WTC11 (cell line): ENCODE data around the gene CELF4. TPM values are rescaled to one million over a fixed set of nuclear protein-coding genes. Genes with fewer than 3 reads are reported as not detected.

ENCODE experiments used
- ATAC-seq: fragments of 200-7000 bp; cut with Tn5 transposase; 2 replicates; pipeline ENCODE4 v1.10.0; 2021; ENCODE audit warnings: mild to moderate bottlenecking, moderate library complexity
- CTCF ChIA-PET: fragments of 300-600 bp; sonication (Branson Sonifier 250); formaldehyde crosslinking; loops from one replicate; lab custom pipeline; 2021; ENCODE audit warnings: antibody characterized with exemption; lab: Charles Lee
- POLR2A ChIA-PET: fragments of 350-600 bp; sonication (Branson Sonifier 250); formaldehyde crosslinking; loops from one replicate; lab custom pipeline; 2021; ENCODE audit warnings: antibody characterized with exemption; lab: Charles Lee
- DNase-seq: peaks from one replicate; pipeline ENCODE4 v3.0.0; 2021; ENCODE audit warnings: low spot score
- H3K27ac Mint-ChIP-seq: 2 replicates; pipeline ENCODE4 v1.8.0; 2021; ENCODE audit warnings: mixed read lengths
- H3K27me3 Mint-ChIP-seq: 2 replicates; pipeline ENCODE4 v1.8.0; 2021; ENCODE audit warnings: low read depth, mild to moderate bottlenecking, moderate library complexity, mixed read lengths
- H3K36me3 Mint-ChIP-seq: 2 replicates; pipeline ENCODE4 v1.8.0; 2021; ENCODE audit warnings: mixed read lengths
- H3K4me1 Mint-ChIP-seq: 2 replicates; pipeline ENCODE4 v1.8.0; 2022; ENCODE audit warnings: mixed read lengths
- H3K4me3 Mint-ChIP-seq: 2 replicates; pipeline ENCODE4 v1.8.0; 2021; ENCODE audit warnings: mild to moderate bottlenecking, moderate library complexity, mixed read lengths
- H3K9me3 Mint-ChIP-seq: 2 replicates; pipeline ENCODE4 v1.8.0; 2021; ENCODE audit warnings: mixed read lengths
- ATF3 ChIP-seq: sonication (generic); formaldehyde crosslinking; conservative IDR thresholded peaks from 2 replicates; pipeline ENCODE4 v1.8.1; 2022; ENCODE audit warnings: mild to moderate bottlenecking, missing genetic modification reagents
- CREM ChIP-seq: sonication (generic); formaldehyde crosslinking; IDR thresholded peaks from 2 replicates; pipeline ENCODE4 v1.8.1; 2022; ENCODE audit warnings: mild to moderate bottlenecking, missing genetic modification reagents, moderate library complexity
- FOXK1 ChIP-seq: sonication (generic); formaldehyde crosslinking; IDR thresholded peaks from 2 replicates; pipeline ENCODE4 v1.8.0; 2022; ENCODE audit warnings: mild to moderate bottlenecking, moderate library complexity, missing genetic modification reagents
- FOXP1 ChIP-seq: sonication (generic); formaldehyde crosslinking; IDR thresholded peaks from 2 replicates; pipeline ENCODE4 v1.8.0; 2022; ENCODE audit warnings: missing genetic modification reagents, mild to moderate bottlenecking, moderate library complexity, borderline replicate concordance
- IRF2 ChIP-seq: sonication (generic); formaldehyde crosslinking; IDR thresholded peaks from 2 replicates; pipeline ENCODE4 v1.8.0; 2022; ENCODE audit warnings: low read depth, missing genetic modification reagents, borderline replicate concordance
- MLX ChIP-seq: sonication (generic); formaldehyde crosslinking; IDR thresholded peaks from 2 replicates; pipeline ENCODE4 v1.8.1; 2023; ENCODE audit warnings: mild to moderate bottlenecking, missing genetic modification reagents, moderate library complexity
- NR2C2 ChIP-seq: sonication (generic); formaldehyde crosslinking; IDR thresholded peaks from 2 replicates; pipeline ENCODE4 v1.8.0; 2022; ENCODE audit warnings: mild to moderate bottlenecking, missing genetic modification reagents
- PREB ChIP-seq: sonication (generic); formaldehyde crosslinking; IDR thresholded peaks from 2 replicates; pipeline ENCODE4 v1.8.1; 2022; ENCODE audit warnings: mild to moderate bottlenecking, missing genetic modification reagents, moderate library complexity, borderline replicate concordance
- SMAD3 ChIP-seq: sonication (generic); formaldehyde crosslinking; IDR thresholded peaks from 2 replicates; pipeline ENCODE4 v1.8.0; 2022; ENCODE audit warnings: missing genetic modification reagents, mild to moderate bottlenecking, borderline replicate concordance
- SMAD4 ChIP-seq: sonication (generic); formaldehyde crosslinking; IDR thresholded peaks from 2 replicates; pipeline ENCODE4 v1.8.0; 2022; ENCODE audit warnings: mild to moderate bottlenecking, missing genetic modification reagents
- ZNF121 ChIP-seq: sonication (generic); formaldehyde crosslinking; IDR thresholded peaks from 2 replicates; pipeline ENCODE4 v1.8.0; 2023; ENCODE audit warnings: missing genetic modification reagents
- ZNF138 ChIP-seq: sonication (generic); formaldehyde crosslinking; conservative IDR thresholded peaks from 2 replicates; pipeline ENCODE4 v1.8.1; 2022; ENCODE audit warnings: mild to moderate bottlenecking, moderate library complexity, missing genetic modification reagents
- ZNF512 ChIP-seq: sonication (generic); formaldehyde crosslinking; IDR thresholded peaks from 2 replicates; pipeline ENCODE4 v1.8.1; 2022; ENCODE audit warnings: missing genetic modification reagents, borderline replicate concordance
- total RNA-seq: library from RNA; stranded (reverse); gene quantifications from 3 replicates; pipeline ENCODE4 v1.2.3, GENCODE V29; 2021
- TF ChIP-seq, protein P1 (sequence below): sonication (generic); formaldehyde crosslinking; IDR thresholded peaks from 2 replicates; pipeline ENCODE4 v1.8.1; 2022; ENCODE audit warnings: low read depth, missing genetic modification reagents, borderline replicate concordance
- TF ChIP-seq, protein P2 (sequence below): sonication (generic); formaldehyde crosslinking; IDR thresholded peaks from 2 replicates; pipeline ENCODE4 v1.8.1; 2023; ENCODE audit warnings: mild to moderate bottlenecking, missing genetic modification reagents, moderate library complexity
- TF ChIP-seq, protein P3 (sequence below): sonication (generic); formaldehyde crosslinking; IDR thresholded peaks from 2 replicates; pipeline ENCODE4 v1.8.1; 2023; ENCODE audit warnings: mild to moderate bottlenecking, missing genetic modification reagents

CELF4 gene
- total RNA-seq, 1 experiment from 2014 or later = 2.9 TPM

DNA sequence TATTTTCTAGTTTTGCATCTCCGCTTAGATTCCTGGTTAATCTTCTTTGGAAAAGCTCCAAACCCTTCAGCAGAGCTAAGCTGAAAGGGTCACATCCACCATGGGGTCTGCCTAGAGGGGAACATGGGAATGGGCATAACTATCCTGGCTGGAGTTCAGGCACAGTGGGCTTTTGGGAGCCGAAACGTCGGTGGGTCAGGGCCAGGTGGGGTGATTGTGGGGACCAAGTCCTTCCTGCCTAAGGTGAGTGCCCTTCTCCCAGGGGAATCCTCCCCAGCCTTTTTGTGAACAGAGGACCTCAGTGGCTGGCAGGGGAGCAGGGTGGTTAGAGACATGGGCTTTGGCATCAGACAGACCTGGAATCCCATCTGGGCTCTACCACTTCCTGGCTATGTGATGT, 60.3 kb downstream of the CELF4 start:
- POLR2A ChIA-PET = no interaction called here
- no peak overlapping the region for H3K27ac Mint-ChIP-seq
- H3K36me3 Mint-ChIP-seq = 0 out of 2 replicates have a peak, but pooled peaks cover 3% of the 10 kb centered on the region
- CTCF ChIA-PET = no interaction called here
- peaks cover 7% of the 10 kb centered on the region for H3K4me1 Mint-ChIP-seq
- ATAC-seq (no peak), DNase-seq (no peak)
- TF ChIP-seq ATF3 (CRISPR knock-in tag) = no peak
- TF ChIP-seq CREM (CRISPR knock-in tag) = no peak
- TF ChIP-seq SMAD3 (CRISPR knock-in tag) = no peak
- TF ChIP-seq PREB = no peak
- TF ChIP-seq IRF2 (CRISPR knock-in tag) = no peak
- TF ChIP-seq, protein P1, sequence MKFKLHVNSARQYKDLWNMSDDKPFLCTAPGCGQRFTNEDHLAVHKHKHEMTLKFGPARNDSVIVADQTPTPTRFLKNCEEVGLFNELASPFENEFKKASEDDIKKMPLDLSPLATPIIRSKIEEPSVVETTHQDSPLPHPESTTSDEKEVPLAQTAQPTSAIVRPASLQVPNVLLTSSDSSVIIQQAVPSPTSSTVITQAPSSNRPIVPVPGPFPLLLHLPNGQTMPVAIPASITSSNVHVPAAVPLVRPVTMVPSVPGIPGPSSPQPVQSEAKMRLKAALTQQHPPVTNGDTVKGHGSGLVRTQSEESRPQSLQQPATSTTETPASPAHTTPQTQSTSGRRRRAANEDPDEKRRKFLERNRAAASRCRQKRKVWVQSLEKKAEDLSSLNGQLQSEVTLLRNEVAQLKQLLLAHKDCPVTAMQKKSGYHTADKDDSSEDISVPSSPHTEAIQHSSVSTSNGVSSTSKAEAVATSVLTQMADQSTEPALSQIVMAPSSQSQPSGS (CRISPR knock-in tag) = no peak
- TF ChIP-seq, protein P2, sequence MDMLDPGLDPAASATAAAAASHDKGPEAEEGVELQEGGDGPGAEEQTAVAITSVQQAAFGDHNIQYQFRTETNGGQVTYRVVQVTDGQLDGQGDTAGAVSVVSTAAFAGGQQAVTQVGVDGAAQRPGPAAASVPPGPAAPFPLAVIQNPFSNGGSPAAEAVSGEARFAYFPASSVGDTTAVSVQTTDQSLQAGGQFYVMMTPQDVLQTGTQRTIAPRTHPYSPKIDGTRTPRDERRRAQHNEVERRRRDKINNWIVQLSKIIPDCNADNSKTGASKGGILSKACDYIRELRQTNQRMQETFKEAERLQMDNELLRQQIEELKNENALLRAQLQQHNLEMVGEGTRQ (CRISPR knock-in tag) = no peak
- TF ChIP-seq ZNF512 (CRISPR knock-in tag) = no peak
- no peak for TF ChIP-seq MLX
- no peak for TF ChIP-seq SMAD4 (CRISPR knock-in tag)
- TF ChIP-seq FOXK1 (CRISPR knock-in tag) = no peak
- TF ChIP-seq ZNF121 (CRISPR knock-in tag) = no peak
- TF ChIP-seq, protein P3, sequence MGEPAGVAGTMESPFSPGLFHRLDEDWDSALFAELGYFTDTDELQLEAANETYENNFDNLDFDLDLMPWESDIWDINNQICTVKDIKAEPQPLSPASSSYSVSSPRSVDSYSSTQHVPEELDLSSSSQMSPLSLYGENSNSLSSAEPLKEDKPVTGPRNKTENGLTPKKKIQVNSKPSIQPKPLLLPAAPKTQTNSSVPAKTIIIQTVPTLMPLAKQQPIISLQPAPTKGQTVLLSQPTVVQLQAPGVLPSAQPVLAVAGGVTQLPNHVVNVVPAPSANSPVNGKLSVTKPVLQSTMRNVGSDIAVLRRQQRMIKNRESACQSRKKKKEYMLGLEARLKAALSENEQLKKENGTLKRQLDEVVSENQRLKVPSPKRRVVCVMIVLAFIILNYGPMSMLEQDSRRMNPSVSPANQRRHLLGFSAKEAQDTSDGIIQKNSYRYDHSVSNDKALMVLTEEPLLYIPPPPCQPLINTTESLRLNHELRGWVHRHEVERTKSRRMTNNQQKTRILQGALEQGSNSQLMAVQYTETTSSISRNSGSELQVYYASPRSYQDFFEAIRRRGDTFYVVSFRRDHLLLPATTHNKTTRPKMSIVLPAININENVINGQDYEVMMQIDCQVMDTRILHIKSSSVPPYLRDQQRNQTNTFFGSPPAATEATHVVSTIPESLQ (CRISPR knock-in tag) = no peak
- TF ChIP-seq NR2C2 (CRISPR knock-in tag) = no peak
- peaks cover 13% of the 10 kb centered on the region for H3K9me3 Mint-ChIP-seq
- no peak overlapping the region for H3K4me3 Mint-ChIP-seq
- peaks cover 25% of the 10 kb centered on the region for H3K27me3 Mint-ChIP-seq

GRCh38 chr18:37502601-37503000, 63.0 kb downstream of the CELF4 start:
- no peak overlapping the region for H3K4me3 Mint-ChIP-seq

More at GRCh38 chr18:37502601-37503000, 63.0 kb downstream of the CELF4 start:
- Mint-ChIP-seq H3K9me3 (no peaks in the 10 kb centered on the region), H3K27me3 (peaks cover 7% of the 10 kb centered on the region), H3K36me3 (no peaks in the 10 kb centered on the region), H3K27ac (no peak overlapping the region), H3K4me1 (peaks cover 17% of the 10 kb centered on the region)
- ATAC-seq = peak; percentile 52
- ChIA-PET CTCF (interaction anchor here (1.4 kb wide), 1 partner anchor 17 kb away, joined by 3 read pairs; no protein-coding TSS in a partner anchor), POLR2A (no interaction called here)
- DNase-seq = no peak
- TF ChIP-seq ZNF138 (CRISPR knock-in tag) (no peak), FOXP1 (CRISPR knock-in tag) (no peak)
